GM12873 (cell line): Measurements from ENCODE around the gene COL20A1.

Source experiments
- TF ChIP-seq, protein P1 (sequence below): IDR thresholded peaks from 2 replicates; pipeline ENCODE4 v1.5.1; 2012; ENCODE audit warnings: low read depth, mild to moderate bottlenecking, moderate library complexity, low read length, control low read depth; ENCODE audit not compliant: insufficient read depth; ENCODE audit errors: missing control alignments

Gene COL20A1

DNA sequence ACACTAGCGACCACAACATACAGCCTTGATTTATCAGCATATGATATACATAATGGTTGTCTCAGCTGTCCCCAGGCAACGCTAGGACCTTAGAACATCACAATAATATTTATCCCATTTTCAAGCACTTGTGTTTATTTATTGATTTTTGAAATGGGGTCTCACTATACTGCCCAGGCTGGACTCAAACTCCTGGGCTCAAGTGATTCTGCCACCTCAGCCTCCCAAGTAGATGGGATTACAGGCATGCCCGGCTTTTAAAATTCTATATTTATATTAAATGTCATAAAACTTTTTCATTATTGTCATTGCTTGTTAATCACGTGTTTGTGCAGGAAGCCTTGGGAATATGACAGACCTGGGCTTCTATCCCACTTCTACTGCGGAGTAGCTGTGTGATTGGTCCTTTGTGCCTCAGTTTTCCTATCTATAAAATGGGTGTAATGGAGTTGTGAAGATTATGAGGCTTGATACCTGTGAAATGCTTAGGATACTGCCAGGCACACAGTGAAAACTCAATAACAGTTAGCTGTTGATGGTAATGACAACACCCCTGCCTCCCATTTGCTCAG is 10.2 kb downstream of the COL20A1 start:
- TF ChIP-seq, protein P1, sequence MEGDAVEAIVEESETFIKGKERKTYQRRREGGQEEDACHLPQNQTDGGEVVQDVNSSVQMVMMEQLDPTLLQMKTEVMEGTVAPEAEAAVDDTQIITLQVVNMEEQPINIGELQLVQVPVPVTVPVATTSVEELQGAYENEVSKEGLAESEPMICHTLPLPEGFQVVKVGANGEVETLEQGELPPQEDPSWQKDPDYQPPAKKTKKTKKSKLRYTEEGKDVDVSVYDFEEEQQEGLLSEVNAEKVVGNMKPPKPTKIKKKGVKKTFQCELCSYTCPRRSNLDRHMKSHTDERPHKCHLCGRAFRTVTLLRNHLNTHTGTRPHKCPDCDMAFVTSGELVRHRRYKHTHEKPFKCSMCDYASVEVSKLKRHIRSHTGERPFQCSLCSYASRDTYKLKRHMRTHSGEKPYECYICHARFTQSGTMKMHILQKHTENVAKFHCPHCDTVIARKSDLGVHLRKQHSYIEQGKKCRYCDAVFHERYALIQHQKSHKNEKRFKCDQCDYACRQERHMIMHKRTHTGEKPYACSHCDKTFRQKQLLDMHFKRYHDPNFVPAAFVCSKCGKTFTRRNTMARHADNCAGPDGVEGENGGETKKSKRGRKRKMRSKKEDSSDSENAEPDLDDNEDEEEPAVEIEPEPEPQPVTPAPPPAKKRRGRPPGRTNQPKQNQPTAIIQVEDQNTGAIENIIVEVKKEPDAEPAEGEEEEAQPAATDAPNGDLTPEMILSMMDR = no peak

DNA sequence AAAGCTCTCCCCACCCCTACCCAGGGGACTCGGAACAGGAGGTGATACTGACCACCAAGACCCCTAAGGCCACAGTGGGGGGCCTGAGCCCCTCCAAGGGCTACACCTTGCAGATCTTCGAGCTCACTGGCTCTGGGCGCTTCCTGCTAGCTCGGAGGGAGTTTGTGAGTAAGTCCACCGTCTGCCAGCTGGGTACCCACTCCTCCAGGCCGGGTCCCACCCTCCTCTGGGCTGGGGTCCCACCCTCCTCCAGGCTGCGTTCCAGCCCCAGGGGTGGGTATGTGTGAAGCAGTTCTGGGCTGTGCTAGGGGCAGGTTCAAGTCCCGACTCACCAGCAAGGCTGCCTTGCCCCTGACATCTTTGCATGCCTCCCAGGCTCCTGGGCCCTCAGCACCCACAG is 12.4 kb downstream of the COL20A1 start:
- TF ChIP-seq, protein P1 = no peak

GRCh38 chr20:63306673-63307537 is 13.9 kb downstream of the COL20A1 start:
- TF ChIP-seq, protein P1 = no peak

GRCh38 chr20:63307538-63308217 is 14.7 kb downstream of the COL20A1 start:
- TF ChIP-seq, protein P1 = no peak

DNA sequence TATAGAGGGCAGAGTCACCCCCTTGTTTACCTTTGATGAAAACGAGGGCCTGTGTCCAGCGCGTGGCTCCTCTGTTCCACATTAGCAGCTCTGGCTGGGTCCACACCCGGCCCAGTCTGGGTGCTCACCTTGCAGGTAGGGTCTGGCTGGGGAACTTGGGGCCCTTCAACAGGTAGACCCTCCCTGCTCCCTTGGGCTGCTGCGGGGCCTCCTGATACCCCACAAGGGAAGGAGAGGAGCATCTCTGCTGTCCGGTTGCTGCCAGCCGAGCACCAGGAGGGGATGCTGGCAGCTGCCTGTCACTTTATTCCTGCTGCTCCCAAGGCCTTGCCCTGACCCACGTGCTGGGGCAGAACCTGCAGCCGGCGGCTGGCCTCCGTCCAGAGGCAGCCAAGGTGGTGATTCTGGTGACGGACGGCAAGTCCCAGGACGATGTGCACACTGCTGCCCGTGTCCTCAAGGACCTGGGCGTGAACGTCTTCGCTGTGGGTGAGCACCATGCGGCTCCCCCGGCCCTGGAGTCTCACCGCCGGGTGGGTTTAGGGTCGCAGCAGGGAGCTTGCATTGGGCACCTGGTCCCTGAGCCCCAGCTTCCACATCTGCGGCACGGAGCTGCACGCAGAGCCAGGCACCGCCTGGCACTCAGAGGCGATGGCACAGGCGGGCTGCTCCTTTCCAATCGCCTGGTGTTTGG is 15.4 kb downstream of the COL20A1 start:
- TF ChIP-seq, protein P1 = no peak

- TF ChIP-seq, protein P1 = peak; percentile 73
These were observed 16.5 kb downstream of the COL20A1 start for GRCh38 chr20:63309261-63310071.
